Stimulated activated CD8-positive, alpha-beta memory T cell treated with anti-CD3 and anti-CD28 coated beads, Interleukin-4, amount 100 ng/mL, for 48 hours (primary cell): ENCODE data around the gene HBEGF.
A peak's percentile ranks its signal among the peaks of the same experiment; 100 is the strongest.

Source experiments
- DNase-seq: peaks from one replicate; pipeline ENCODE4 v3.0.0-alpha.2; 2020

HBEGF gene

GRCh38 chr5:140301136-140301535 is 45.3 kb downstream of the HBEGF start:
- no peak for DNase-seq

DNA sequence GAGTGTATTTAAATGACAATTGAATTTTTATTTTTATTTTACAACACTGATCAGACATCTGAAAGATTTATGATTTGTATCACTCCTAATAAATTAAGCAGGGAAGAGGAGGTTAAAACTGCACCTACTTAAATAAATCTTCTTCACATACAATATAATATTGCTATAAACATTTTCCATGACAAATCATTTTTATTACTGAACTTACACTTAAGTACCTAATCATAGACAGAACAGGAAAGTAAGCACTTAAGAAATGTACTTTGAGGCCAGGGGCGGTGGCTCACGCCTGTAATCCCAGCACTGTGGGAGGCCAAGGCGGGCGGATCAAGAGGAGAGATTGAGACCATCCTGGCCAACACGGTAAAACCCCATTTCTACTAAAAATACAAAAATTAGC is 47.3 kb downstream of the HBEGF start:
- no peak for DNase-seq

GRCh38 chr5:140298183-140298601 is 48.2 kb downstream of the HBEGF start:
- DNase-seq, result no peak

DNA sequence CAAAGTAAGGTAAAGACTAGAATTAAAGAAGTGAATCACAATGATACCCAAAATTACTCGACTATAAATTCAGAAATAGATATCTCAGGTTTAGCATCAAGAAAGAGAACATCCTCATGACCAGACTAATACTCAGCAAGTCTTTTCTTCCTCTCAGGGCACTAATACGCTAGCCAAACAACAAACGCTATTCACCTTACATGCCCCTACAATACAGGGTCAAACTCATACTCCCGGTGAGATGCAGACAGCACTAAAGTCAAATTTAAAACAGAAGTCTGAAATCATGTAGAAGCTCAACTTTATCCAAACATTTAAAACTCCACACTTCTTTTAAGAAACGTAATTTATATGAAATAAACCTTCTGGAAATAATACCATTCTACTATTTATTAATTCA is 49.1 kb downstream of the HBEGF start:
- no peak for DNase-seq

- DNase-seq, result no peak
These were observed 50.1 kb downstream of the HBEGF start for GRCh38 chr5:140296289-140296688.

GRCh38 chr5:140295414-140295813 is 51.0 kb downstream of the HBEGF start:
- DNase-seq, result peak; percentile 37

DNA sequence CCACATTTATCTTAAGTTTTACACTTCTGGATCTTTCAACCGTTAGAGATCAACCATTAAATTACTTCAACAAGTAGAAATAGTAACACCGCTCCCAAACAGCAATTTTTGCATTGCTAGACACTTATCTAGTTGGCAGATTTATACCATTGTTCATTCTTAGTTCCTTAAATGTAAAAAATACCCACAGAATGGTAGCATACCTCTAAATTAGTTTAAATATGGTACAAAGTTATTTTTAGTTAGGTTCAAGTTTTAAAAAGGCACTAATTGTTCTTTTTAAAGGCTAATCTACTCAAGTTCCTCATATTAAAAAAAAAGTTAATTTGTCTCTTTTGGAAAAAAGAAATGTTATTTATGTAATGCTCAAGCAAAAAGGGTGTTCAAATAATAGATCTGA is 51.6 kb downstream of the HBEGF start:
- DNase-seq, result no peak

- no peak for DNase-seq
These were observed 52.6 kb downstream of the HBEGF start for GRCh38 chr5:140293849-140294100.

DNA sequence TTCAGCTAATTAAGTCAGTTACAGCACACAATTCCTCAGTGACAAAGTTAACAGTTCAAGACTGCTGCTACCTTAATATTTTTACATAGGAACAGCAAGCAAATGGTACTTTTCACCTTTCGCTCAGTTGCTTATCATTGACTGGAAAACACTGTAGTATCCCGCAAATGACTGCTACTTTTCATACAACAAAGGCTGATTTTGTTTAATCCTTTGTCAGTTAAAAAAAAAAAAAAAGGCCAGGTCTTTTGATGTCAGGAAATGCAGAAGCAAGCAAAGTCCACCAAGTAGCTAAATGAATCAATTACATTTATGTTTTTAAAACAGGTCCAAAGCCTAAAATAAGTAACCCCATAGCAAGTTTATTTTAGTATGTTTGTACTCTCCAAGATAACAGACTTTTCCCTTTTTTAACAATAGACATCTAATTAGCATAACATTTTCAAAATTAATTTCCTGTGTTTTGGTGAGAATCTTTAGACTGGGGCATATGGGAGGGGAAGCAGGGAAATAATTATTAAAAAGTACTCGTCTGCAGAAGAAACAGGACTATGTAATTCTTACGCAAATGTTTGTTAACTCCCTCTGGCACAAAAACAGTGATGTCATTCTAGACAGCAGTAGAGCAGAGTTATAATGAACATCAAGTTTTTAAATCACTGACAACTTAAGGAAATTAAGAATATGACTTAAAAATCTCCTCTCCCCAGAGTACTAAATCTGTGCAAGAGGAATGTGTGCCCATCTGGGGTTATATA is 53.1 kb downstream of the HBEGF start:
- DNase-seq, result no peak

DNA sequence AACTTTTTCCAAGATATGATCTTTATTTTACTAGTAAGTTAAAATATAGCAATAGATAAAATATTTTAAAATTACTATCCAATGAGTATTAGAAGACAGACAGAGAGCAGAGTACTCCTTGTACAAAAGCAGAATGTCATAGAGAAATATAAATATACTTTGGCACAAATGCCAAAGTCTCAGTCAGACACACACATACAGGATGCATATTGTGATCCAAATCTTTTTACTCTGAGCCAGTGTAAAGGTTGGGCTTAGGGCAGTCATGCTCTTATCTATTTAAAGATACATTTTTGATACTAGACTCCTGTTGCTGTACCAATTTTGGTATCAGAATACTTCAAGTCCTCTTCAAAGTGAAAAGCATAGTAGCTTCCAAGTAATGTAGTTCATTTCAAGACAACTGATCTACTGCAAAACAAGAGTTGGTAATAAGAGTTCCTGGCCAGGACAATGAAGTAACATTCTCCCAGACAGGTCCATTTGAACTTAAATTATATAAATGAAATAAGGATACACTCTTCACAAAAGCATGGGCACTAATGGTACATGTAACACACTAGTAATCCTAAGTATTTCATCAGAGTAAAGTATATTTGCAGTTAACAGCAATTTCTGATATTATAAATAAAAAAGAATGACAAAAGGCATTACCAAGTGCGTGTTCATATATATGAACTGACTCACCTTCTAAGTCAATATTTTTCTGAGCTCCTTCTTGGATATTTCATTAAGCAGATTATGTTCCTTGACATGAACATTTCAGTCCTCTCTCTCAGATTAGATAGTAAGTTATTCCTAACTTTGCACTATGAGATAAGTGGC is 54.0 kb downstream of the HBEGF start:
- DNase-seq, result no peak

DNA sequence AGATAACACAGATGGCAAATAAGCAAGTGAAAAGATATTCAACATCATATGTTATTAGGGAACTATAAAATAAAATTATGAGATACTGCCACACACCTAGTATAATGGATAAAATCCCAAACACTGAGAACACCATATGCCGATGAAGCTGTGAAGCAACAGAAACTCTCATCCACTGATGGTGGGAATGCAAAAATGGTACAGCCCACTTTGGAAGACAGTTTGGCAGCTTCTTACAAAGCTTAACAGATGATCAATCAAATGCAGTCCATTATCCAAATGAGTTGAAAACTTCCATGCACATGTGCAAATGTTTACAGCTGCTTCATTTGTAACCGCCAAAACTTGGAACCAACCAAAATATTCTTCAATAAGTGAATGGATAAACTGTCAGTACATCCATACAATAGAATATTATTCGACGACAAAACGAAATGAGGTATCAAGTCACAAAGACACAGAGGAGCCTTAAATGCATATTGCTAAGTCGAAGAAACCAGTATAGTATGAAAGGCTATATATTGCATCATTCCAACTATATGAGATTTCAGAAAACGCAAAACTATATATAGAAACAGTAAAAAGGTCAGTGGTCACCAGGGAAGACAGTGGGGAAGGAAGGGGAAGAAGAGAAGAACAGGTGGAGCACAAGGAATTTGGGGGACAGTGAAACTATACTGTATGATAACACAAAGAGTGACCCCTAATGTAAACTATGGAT is 58.4 kb downstream of the HBEGF start:
- DNase-seq, result no peak

DNA sequence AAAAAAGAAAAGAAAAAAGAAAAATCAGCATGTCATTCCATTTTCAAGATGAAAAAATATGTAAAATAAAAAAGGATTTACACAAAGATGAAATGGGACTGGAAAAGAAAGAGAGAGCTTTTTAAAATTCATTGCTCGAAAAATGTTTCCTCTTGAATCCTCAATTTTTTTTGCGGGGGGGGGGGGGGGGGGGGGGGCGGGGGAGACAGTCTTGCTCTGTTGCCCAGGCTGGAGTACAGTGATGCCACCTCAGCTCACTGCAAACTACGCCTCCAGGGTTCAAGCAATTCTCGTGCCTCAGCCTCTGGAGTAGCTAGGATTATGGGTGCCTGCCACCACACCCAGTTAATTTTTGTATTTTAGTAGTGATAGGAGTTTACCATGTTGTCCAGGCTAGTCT is 60.0 kb downstream of the HBEGF start:
- DNase-seq, result no peak

DNA sequence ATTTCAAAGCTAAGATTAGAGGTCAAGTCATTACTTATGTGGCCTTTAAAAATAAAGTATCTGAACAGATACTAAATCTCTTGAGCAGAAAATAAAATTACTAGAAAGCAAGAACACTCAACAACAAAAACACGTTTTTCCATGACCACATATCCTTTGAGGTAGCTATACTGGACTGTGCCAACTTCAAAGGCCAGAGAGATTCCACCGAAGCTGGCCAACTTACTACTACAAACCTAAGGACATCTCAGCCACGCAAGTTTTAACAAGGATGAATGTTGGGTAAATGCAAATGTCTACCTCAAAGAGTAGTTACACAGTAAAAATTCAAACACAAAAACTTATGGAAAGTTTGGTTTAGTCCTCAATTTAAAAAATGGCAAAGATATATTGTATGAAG is 62.4 kb downstream of the HBEGF start:
- DNase-seq, result no peak
